ENCODE results near the gene ITPR1.

DNA sequence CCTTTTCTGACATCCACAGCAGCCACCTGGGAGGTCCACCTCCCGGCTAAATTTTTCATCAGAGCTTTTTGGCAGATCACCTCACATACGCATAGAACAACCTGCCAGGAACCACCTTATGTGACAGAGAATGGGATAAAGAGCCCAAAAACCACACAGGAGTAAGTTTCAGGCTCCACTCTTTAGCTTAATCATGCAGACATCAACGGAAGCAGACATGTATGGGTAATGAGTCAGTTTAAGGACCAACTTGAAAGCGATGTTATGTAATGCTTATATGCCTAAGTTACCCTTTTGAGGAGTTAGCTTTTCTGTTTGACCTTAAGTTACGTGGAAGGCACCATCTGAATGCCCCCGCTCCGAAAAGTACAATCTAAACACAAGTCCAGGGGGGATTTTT is 302.8 kb downstream of the ITPR1 start:
- TF ChIP-seq, protein P1, sequence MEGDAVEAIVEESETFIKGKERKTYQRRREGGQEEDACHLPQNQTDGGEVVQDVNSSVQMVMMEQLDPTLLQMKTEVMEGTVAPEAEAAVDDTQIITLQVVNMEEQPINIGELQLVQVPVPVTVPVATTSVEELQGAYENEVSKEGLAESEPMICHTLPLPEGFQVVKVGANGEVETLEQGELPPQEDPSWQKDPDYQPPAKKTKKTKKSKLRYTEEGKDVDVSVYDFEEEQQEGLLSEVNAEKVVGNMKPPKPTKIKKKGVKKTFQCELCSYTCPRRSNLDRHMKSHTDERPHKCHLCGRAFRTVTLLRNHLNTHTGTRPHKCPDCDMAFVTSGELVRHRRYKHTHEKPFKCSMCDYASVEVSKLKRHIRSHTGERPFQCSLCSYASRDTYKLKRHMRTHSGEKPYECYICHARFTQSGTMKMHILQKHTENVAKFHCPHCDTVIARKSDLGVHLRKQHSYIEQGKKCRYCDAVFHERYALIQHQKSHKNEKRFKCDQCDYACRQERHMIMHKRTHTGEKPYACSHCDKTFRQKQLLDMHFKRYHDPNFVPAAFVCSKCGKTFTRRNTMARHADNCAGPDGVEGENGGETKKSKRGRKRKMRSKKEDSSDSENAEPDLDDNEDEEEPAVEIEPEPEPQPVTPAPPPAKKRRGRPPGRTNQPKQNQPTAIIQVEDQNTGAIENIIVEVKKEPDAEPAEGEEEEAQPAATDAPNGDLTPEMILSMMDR (conservative IDR thresholded peaks at IDR 0.05; ENCODE audit: low read length): no peak
- TF ChIP-seq EZH2phosphoT487 (IDR thresholded peaks at IDR 0.05; ENCODE audit: borderline replicate concordance): no peak

Measured in Loucy (cell line).